Peyer's patch (tissue), 4 donors: Measurements from ENCODE around the gene LRRFIP1. TPM values are rescaled to one million over a fixed set of nuclear protein-coding genes. Genes with fewer than 3 reads are reported as not detected.
A peak's percentile ranks its signal among the peaks of the same experiment; 100 is the strongest.

Source experiments
- DNase-seq, 3 donors: peaks; one replicate each; pipeline ENCODE4 v3.0.0-alpha.2; 2017 to 2019
- H3K27ac ChIP-seq, 4 donors: fragments of 200-600 bp; sonication (generic); one replicate each; pipeline ENCODE4 v1.5.1; 2016 to 2019
- H3K27me3 ChIP-seq, 2 donors: fragments of 200-600 bp; sonication (generic); one replicate each; pipeline ENCODE4 v1.5.1; 2019
- H3K36me3 ChIP-seq, 3 donors: fragments of 200-600 bp; sonication (generic); one replicate each; pipeline ENCODE4 v1.5.1; 2016 to 2019
- H3K4me1 ChIP-seq, 4 donors: fragments of 200-600 bp; sonication (generic); one replicate each; pipeline ENCODE4 v1.5.1; 2016 to 2019
- H3K4me3 ChIP-seq, 4 donors: fragments of 200-600 bp; sonication (generic); 1 replicate in 3 of 4; 2 replicates in 1 of 4; pipeline ENCODE4 v1.5.1; 2016 to 2019; ENCODE audit warnings: mild to moderate bottlenecking in 1 of 4
- H3K9me3 ChIP-seq, 4 donors: fragments of 200-600 bp; sonication (generic); one replicate each; pipeline ENCODE4 v1.5.1; 2016 to 2019; ENCODE audit warnings: mild to moderate bottlenecking in 1 of 4
- CTCF ChIP-seq, 6 experiments: fragments of 450-650 bp in 4 of 6; fragments of 200-600 bp in 2 of 6; sonication (generic) in 1 of 6; IDR thresholded peaks; one replicate each; pipeline ENCODE4 v1.5.1; 2017 to 2019; ENCODE audit warnings: antibody characterized with exemption in 6 of 6, mild to moderate bottlenecking in 3 of 6, moderate library complexity in 1 of 6
- POLR2A ChIP-seq, 2 donors: fragments of 450-650 bp; IDR thresholded peaks; one replicate each; pipeline ENCODE4 v1.5.1; 2017; ENCODE audit warnings: antibody characterized with exemption in 2 of 2, mild to moderate bottlenecking in 2 of 2, moderate library complexity in 2 of 2
- total RNA-seq, 4 donors: library from RNA; depleted of rRNA; stranded (reverse); fragments of >200 nt; gene quantifications; one replicate each; pipeline ENCODE4 v1.1.0, GENCODE V29; 2016

Gene LRRFIP1
- total RNA-seq, 4 donors from 2014 or later, result 114 to 182 (median 135) TPM

- H3K27ac ChIP-seq, result peak overlapping the region; percentile 9 to 78 (median 58)
- no peaks in the 10 kb centered on the region for H3K9me3 ChIP-seq
- DNase-seq, result peak; percentile 15 to 75 (median 67)
- H3K36me3 ChIP-seq, result peaks cover 0 to 18% (median 0%) of the 10 kb centered on the region in 3 donors
- H3K4me1 ChIP-seq, result peaks cover 0 to 26% (median 2%) of the 10 kb centered on the region in 4 donors
- TF ChIP-seq POLR2A (IDR thresholded peaks at IDR 0.05) (no peak), CTCF (IDR thresholded peaks at IDR 0.05) (peak in 3 of 6 experiments; percentile 32 to 37 (median 36))
- no peaks in the 10 kb centered on the region for H3K27me3 ChIP-seq
- peak overlapping the region in 2 of 4 donors; percentile 25 to 30 for H3K4me3 ChIP-seq
Measured at GRCh38 chr2:237715459-237715947, 88.1 kb downstream of the LRRFIP1 start.

- Histone ChIP-seq H3K27ac (peak overlapping the region in 3 of 4 donors; percentile 9 to 78 (median 77)), H3K9me3 (no peaks in the 10 kb centered on the region), H3K4me3 (no peak overlapping the region), H3K36me3 (peaks cover 0 to 15% (median 0%) of the 10 kb centered on the region in 3 donors), H3K27me3 (no peaks in the 10 kb centered on the region), H3K4me1 (peaks cover 0 to 26% (median 2%) of the 10 kb centered on the region in 4 donors)
- TF ChIP-seq CTCF (IDR thresholded peaks at IDR 0.05), result no peak
- no peak for TF ChIP-seq POLR2A (IDR thresholded peaks at IDR 0.05)
- no peak for DNase-seq
Measured at GRCh38 chr2:237716011-237716410, 88.6 kb downstream of the LRRFIP1 start.

- Histone ChIP-seq H3K27me3 (no peaks in the 10 kb centered on the region), H3K4me3 (no peak overlapping the region), H3K9me3 (no peaks in the 10 kb centered on the region), H3K27ac (peak overlapping the region in 2 of 4 donors; percentile 4 to 11), H3K36me3 (peaks cover 0 to 4% (median 0%) of the 10 kb centered on the region in 3 donors), H3K4me1 (peaks cover 0 to 26% (median 2%) of the 10 kb centered on the region in 4 donors)
- no peak for TF ChIP-seq POLR2A (IDR thresholded peaks at IDR 0.05)
- no peak for TF ChIP-seq CTCF (IDR thresholded peaks at IDR 0.05)
- DNase-seq, result peak in 2 of 3 donors; percentile 12 to 44
Measured at GRCh38 chr2:237717366-237718276, 90.2 kb downstream of the LRRFIP1 start.

- DNase-seq, result peak in 1 of 3 donors; percentile 14
- H3K4me1 ChIP-seq, result peaks cover 0 to 29% (median 2%) of the 10 kb centered on the region in 4 donors
- TF ChIP-seq CTCF (IDR thresholded peaks at IDR 0.05) (no peak), POLR2A (IDR thresholded peaks at IDR 0.05) (no peak)
Measured at GRCh38 chr2:237718277-237718634, 90.9 kb downstream of the LRRFIP1 start.

GRCh38 chr2:237720444-237720843 is 93.1 kb downstream of the LRRFIP1 start:
- Histone ChIP-seq H3K9me3 (no peaks in the 10 kb centered on the region), H3K27me3 (no peaks in the 10 kb centered on the region), H3K36me3 (peaks cover 0 to 4% (median 0%) of the 10 kb centered on the region in 3 donors), H3K4me3 (no peak overlapping the region), H3K4me1 (peaks cover 0 to 34% (median 5%) of the 10 kb centered on the region in 4 donors), H3K27ac (peak overlapping the region in 1 of 4 donors; percentile 15)
- TF ChIP-seq POLR2A (IDR thresholded peaks at IDR 0.05), result no peak
- DNase-seq, result peak in 1 of 3 donors; percentile 5

More at GRCh38 chr2:237718277-237718634, 90.9 kb downstream of the LRRFIP1 start:
- H3K27me3 ChIP-seq, result no peaks in the 10 kb centered on the region
- H3K27ac ChIP-seq, result peak overlapping the region in 2 of 4 donors; percentile 4 to 11
- H3K36me3 ChIP-seq, result peaks cover 0 to 4% (median 0%) of the 10 kb centered on the region in 3 donors
- no peaks in the 10 kb centered on the region for H3K9me3 ChIP-seq
- no peak overlapping the region for H3K4me3 ChIP-seq

GRCh38 chr2:237720957-237721356 is 93.6 kb downstream of the LRRFIP1 start:
- Histone ChIP-seq H3K27ac (peak overlapping the region in 1 of 4 donors; percentile 15), H3K9me3 (no peaks in the 10 kb centered on the region), H3K27me3 (no peaks in the 10 kb centered on the region), H3K36me3 (peaks cover 0 to 4% (median 0%) of the 10 kb centered on the region in 3 donors), H3K4me1 (peaks cover 0 to 34% (median 8%) of the 10 kb centered on the region in 4 donors), H3K4me3 (no peak overlapping the region)
- TF ChIP-seq POLR2A (IDR thresholded peaks at IDR 0.05) (no peak), CTCF (IDR thresholded peaks at IDR 0.05) (no peak)
- DNase-seq, result peak in 1 of 3 donors; percentile 1
